GM21576 (cell line): ENCODE measurements around the gene KIF6.

Experiments
- ATAC-seq: cut with Tn5 transposase; IDR thresholded peaks from one replicate; pipeline ENCODE4 v1.9.1; 2021; ENCODE audit warnings: mild to moderate bottlenecking, moderate library complexity; ENCODE audit not compliant: unreplicated experiment

Gene KIF6

GRCh38 chr6:39466631-39467030, 258.6 kb downstream of the KIF6 start:
- ATAC-seq, result no peak

- no peak for ATAC-seq
Measured at GRCh38 chr6:39465539-39465938, 259.7 kb downstream of the KIF6 start.

GRCh38 chr6:39464067-39464466, 261.1 kb downstream of the KIF6 start:
- no peak for ATAC-seq

GRCh38 chr6:39453956-39454524, 271.2 kb downstream of the KIF6 start:
- ATAC-seq, result no peak

GRCh38 chr6:39453241-39453640, 272.0 kb downstream of the KIF6 start:
- no peak for ATAC-seq

GRCh38 chr6:39452306-39453145, 272.7 kb downstream of the KIF6 start:
- ATAC-seq, result no peak

- no peak for ATAC-seq
Measured at GRCh38 chr6:39451831-39452230, 273.4 kb downstream of the KIF6 start.

GRCh38 chr6:39449022-39449421, 276.2 kb downstream of the KIF6 start:
- ATAC-seq, result no peak

- ATAC-seq, result no peak
Measured at GRCh38 chr6:39446909-39447308, 278.3 kb downstream of the KIF6 start.

GRCh38 chr6:39445667-39446066, 279.5 kb downstream of the KIF6 start:
- no peak for ATAC-seq

GRCh38 chr6:39444479-39445019, 280.7 kb downstream of the KIF6 start:
- ATAC-seq, result no peak

GRCh38 chr6:39441986-39442385, 283.2 kb downstream of the KIF6 start:
- no peak for ATAC-seq

GRCh38 chr6:39441301-39441700, 283.9 kb downstream of the KIF6 start:
- no peak for ATAC-seq

- ATAC-seq, result no peak
Measured at GRCh38 chr6:39440039-39440426, 285.2 kb downstream of the KIF6 start.

GRCh38 chr6:39439342-39440038, 285.7 kb downstream of the KIF6 start:
- no peak for ATAC-seq

- ATAC-seq, result no peak
Measured at GRCh38 chr6:39433630-39434029, 291.6 kb downstream of the KIF6 start.

- no peak for ATAC-seq
Measured at GRCh38 chr6:39432330-39433025, 292.7 kb downstream of the KIF6 start.

- ATAC-seq, result no peak
Measured at GRCh38 chr6:39430871-39431523, 294.2 kb downstream of the KIF6 start.

- ATAC-seq, result no peak
Measured at GRCh38 chr6:39430446-39430845, 294.8 kb downstream of the KIF6 start.

- no peak for ATAC-seq
Measured at GRCh38 chr6:39428816-39429215, 296.4 kb downstream of the KIF6 start.

GRCh38 chr6:39428152-39428551, 297.1 kb downstream of the KIF6 start:
- ATAC-seq, result no peak
